ENCODE measurements around the gene AGA. TPM values are rescaled to one million over a fixed set of nuclear protein-coding genes. Genes with fewer than 3 reads are reported as not detected.
A peak's percentile ranks its signal among the peaks of the same experiment; 100 is the strongest.

Gene AGA
- total and polyA plus RNA-seq, 5 donors from 2014 or later, result 19.6 to 51.5 (median 22.8) TPM

DNA sequence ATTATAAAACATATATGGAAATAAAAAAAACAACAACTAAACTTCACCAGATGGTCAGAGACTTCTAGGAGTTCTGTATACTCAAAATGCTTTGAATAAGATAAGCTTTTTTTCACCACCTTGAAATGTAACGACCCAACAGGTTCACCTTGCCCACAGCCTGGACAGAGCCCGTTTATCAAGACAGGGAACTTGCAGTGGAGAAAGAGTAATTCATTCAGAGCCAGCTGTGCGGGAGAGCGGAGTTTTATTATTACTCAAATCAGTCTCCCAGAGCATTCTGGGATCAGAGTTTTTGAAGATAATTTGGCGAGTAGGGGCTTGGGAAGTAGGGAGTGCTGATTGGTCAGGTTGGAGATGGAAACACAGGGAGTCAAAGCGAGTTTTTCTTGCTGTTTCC, 38.5 kb downstream of the AGA start:
- H3K27ac Mint-ChIP-seq, result no peak overlapping the region
- no peaks in the 10 kb centered on the region for H3K9me3 Mint-ChIP-seq
- H3K4me1 Mint-ChIP-seq, result peaks cover 8 to 22% (median 11%) of the 10 kb centered on the region in 4 donors
- H3K4me3 Mint-ChIP-seq, result no peak overlapping the region
- H3K27me3 Mint-ChIP-seq, result peaks cover 18% of the 10 kb centered on the region
- H3K36me3 Mint-ChIP-seq, result no peaks in the 10 kb centered on the region
- peaks cover 2% of the 10 kb centered on the region for H3K27me3 ChIP-seq (ENCODE audit: control insufficient read depth, insufficient read depth, low read length)
- no peaks in the 10 kb centered on the region for H3K36me3 ChIP-seq (ENCODE audit: control insufficient read depth, insufficient read depth, low read length)
- H3K9me3 ChIP-seq (ENCODE audit: control insufficient read depth in 2 of 2, low read length in 2 of 2), result no peaks in the 10 kb centered on the region
- H3K4me1 ChIP-seq (ENCODE audit: control insufficient read depth, insufficient read depth, low read length, poor library complexity, severe bottlenecking), result peaks cover 9% of the 10 kb centered on the region
- H3K4me3 ChIP-seq (ENCODE audit: low read depth, low read length), result no peak overlapping the region
- DNase-seq (no peak), ATAC-seq (ENCODE audit: low read depth in 2 of 2) (no peak)
- no peak overlapping the region for H3K27ac ChIP-seq (ENCODE audit: insufficient read depth, low read length, poor library complexity, severe bottlenecking)

DNA sequence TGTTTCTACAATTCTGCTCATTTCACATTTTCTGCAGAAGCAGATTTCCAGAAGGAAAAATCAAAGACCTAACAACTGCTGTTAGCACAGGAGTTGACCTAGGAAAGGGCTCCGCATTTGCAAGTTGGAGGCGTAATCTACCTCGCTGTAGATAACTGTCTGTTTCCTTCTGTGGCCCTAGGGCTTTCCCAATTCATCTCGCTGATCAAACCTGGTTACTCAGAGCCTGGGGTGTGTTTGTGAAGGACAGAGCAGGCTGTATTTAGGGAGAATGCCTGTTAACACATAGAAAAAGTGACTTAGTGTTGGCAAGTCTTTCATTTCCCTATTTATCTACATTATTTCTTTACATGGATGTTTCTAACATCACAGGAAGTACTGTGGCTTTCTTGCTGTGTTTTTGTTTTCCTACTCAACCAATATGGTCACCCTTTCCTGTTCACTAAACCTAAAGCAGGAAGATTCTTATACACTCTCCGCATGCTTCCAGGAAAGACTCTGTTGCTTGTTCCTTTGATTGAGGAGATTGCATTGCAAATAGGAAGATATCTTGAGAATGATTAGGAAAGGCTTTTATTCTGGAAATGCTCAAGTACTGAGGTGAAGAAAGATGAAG, 40.5 kb downstream of the AGA start:
- H3K27ac ChIP-seq (ENCODE audit: insufficient read depth, low read length, poor library complexity, severe bottlenecking), result no peak overlapping the region
- H3K27me3 ChIP-seq (ENCODE audit: control insufficient read depth, insufficient read depth, low read length), result peaks cover 2% of the 10 kb centered on the region
- DNase-seq (peak in 1 of 3 donors; percentile 38), ATAC-seq (ENCODE audit: low read depth in 2 of 2) (no peak)
- H3K9me3 Mint-ChIP-seq, result no peaks in the 10 kb centered on the region
- H3K36me3 Mint-ChIP-seq, result no peaks in the 10 kb centered on the region
- H3K4me3 Mint-ChIP-seq, result peak overlapping the region in 1 of 4 donors; percentile 26
- H3K4me1 ChIP-seq (ENCODE audit: control insufficient read depth, insufficient read depth, low read length, poor library complexity, severe bottlenecking), result peaks cover 9% of the 10 kb centered on the region
- H3K9me3 ChIP-seq (ENCODE audit: control insufficient read depth in 2 of 2, low read length in 2 of 2), result no peaks in the 10 kb centered on the region
- H3K27me3 Mint-ChIP-seq, result peaks cover 29% of the 10 kb centered on the region
- peak overlapping the region; percentile 34 for H3K4me3 ChIP-seq (ENCODE audit: low read depth, low read length)
- no peaks in the 10 kb centered on the region for H3K36me3 ChIP-seq (ENCODE audit: control insufficient read depth, insufficient read depth, low read length)
- peaks cover 8 to 22% (median 11%) of the 10 kb centered on the region in 4 donors for H3K4me1 Mint-ChIP-seq
- H3K27ac Mint-ChIP-seq, result peak overlapping the region in 1 of 3 donors; percentile 71

DNA sequence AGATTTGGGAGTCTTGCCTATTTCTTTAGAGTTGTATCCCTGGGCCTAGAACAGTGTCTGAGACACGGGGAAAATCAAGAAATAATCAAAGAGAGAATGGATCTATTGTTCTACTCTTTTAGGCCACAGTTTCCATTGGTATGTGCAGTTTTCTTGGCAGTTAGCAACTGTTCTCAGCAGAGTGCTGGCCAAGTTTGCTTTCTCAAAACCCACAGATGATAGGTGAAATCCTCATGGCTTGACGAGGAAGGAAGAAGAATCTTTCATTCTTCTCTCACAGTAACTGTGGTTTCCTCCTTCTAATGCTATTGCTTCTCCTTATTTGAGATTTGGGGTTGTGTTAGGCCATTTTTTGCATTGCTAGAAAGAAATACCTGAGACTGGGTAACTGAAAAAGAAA, 42.2 kb downstream of the AGA start:
- Mint-ChIP-seq H3K36me3 (no peaks in the 10 kb centered on the region), H3K27ac (peak overlapping the region in 1 of 3 donors; percentile 70), H3K4me3 (peak overlapping the region in 1 of 4 donors; percentile 9), H3K4me1 (peaks cover 8 to 22% (median 11%) of the 10 kb centered on the region in 4 donors), H3K27me3 (peaks cover 26% of the 10 kb centered on the region), H3K9me3 (no peaks in the 10 kb centered on the region)
- H3K36me3 ChIP-seq (ENCODE audit: control insufficient read depth, insufficient read depth, low read length), result no peaks in the 10 kb centered on the region
- ATAC-seq (ENCODE audit: low read depth in 2 of 2) (no peak), DNase-seq (no peak)
- peaks cover 9% of the 10 kb centered on the region for H3K4me1 ChIP-seq (ENCODE audit: control insufficient read depth, insufficient read depth, low read length, poor library complexity, severe bottlenecking)
- peaks cover 2% of the 10 kb centered on the region for H3K27me3 ChIP-seq (ENCODE audit: control insufficient read depth, insufficient read depth, low read length)
- H3K4me3 ChIP-seq (ENCODE audit: low read depth, low read length), result no peak overlapping the region
- no peak overlapping the region for H3K27ac ChIP-seq (ENCODE audit: insufficient read depth, low read length, poor library complexity, severe bottlenecking)
- H3K9me3 ChIP-seq (ENCODE audit: control insufficient read depth in 2 of 2, low read length in 2 of 2), result no peaks in the 10 kb centered on the region

DNA sequence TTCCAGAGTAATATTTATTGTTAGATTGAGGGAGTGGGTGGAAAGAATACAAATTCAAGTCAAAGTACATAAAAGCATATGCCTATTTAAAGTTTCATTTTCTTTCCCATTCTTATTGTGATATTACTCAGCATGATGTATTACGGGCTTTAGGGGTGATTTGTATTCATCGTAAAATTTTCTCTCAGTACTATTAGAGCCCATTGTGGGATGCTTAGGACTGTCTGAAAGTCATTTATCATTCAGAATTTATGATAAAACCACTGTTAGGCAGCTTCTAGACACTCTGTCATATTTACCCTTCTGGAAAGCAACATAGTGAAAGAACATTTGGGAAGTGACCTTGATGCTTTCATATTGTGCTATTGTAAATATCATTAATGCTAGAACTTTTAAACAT, 45.9 kb downstream of the AGA start:
- Histone ChIP-seq H3K36me3 (ENCODE audit: control insufficient read depth, insufficient read depth, low read length) (no peaks in the 10 kb centered on the region), H3K4me1 (ENCODE audit: control insufficient read depth, insufficient read depth, low read length, poor library complexity, severe bottlenecking) (no peaks in the 10 kb centered on the region), H3K4me3 (ENCODE audit: low read depth, low read length) (no peak overlapping the region), H3K27me3 (ENCODE audit: control insufficient read depth, insufficient read depth, low read length) (no peaks in the 10 kb centered on the region), H3K27ac (ENCODE audit: insufficient read depth, low read length, poor library complexity, severe bottlenecking) (no peak overlapping the region), H3K9me3 (ENCODE audit: control insufficient read depth in 2 of 2, low read length in 2 of 2) (no peaks in the 10 kb centered on the region)
- Mint-ChIP-seq H3K4me1 (peaks cover 0 to 18% (median 10%) of the 10 kb centered on the region in 4 donors), H3K4me3 (no peak overlapping the region), H3K27ac (no peak overlapping the region), H3K36me3 (no peaks in the 10 kb centered on the region), H3K9me3 (no peaks in the 10 kb centered on the region), H3K27me3 (peaks cover 36% of the 10 kb centered on the region)
- DNase-seq (no peak), ATAC-seq (ENCODE audit: low read depth in 2 of 2) (no peak)

DNA sequence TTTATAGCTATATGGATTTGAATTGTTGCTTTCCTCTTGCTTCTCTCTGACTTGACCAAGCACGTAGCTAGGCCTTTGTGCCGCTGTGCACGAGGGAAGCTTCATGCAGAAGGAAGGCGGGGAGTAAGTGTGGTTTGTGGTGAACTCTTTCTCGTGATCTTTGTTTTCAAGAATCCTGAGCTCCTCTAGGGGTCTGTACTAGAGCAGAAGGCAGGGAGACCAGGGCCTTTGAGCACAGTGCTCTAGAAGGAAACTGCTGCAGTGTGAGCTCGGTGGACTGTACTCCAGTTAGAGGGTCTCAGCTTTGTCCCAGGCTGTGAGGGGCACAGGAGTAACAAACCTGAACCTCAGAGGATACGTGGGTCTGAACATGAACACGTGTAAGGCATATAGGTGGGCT, 49.0 kb downstream of the AGA start:
- Histone ChIP-seq H3K27me3 (ENCODE audit: control insufficient read depth, insufficient read depth, low read length) (peaks cover 7% of the 10 kb centered on the region), H3K27ac (ENCODE audit: insufficient read depth, low read length, poor library complexity, severe bottlenecking) (no peak overlapping the region), H3K4me3 (ENCODE audit: low read depth, low read length) (no peak overlapping the region), H3K9me3 (ENCODE audit: control insufficient read depth in 2 of 2, low read length in 2 of 2) (no peaks in the 10 kb centered on the region), H3K4me1 (ENCODE audit: control insufficient read depth, insufficient read depth, low read length, poor library complexity, severe bottlenecking) (no peaks in the 10 kb centered on the region), H3K36me3 (ENCODE audit: control insufficient read depth, insufficient read depth, low read length) (no peaks in the 10 kb centered on the region)
- Mint-ChIP-seq H3K4me1 (peaks cover 0 to 12% (median 7%) of the 10 kb centered on the region in 4 donors), H3K27ac (peak overlapping the region in 2 of 3 donors; percentile 55 to 82), H3K9me3 (peaks cover 0 to 2% (median 0%) of the 10 kb centered on the region in 7 donors), H3K4me3 (no peak overlapping the region), H3K27me3 (peaks cover 35% of the 10 kb centered on the region), H3K36me3 (no peaks in the 10 kb centered on the region)
- peak in 1 of 2 donors; percentile 28 for ATAC-seq (ENCODE audit: low read depth in 2 of 2)
- DNase-seq, result peak in 1 of 3 donors; percentile 68

DNA sequence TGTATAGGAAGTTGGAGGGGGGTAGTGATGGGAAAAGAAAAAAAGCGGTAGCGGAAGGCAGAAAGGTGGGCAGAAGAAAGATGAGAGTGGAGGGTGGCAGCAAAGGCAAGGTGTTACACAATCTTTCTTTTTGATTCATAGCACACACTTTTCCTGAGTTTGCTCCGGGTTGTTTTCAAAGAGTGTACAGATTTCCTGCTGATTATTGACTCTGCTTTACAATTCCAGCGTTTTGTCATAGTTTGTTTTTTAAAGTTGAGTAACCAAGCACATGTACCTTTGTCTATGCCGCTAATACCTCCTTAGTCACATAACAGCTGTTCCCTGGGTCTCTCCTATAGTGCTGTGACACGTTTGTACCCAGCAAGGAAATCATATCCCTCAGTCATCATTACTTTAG, 50.3 kb downstream of the AGA start:
- Histone ChIP-seq H3K27me3 (ENCODE audit: control insufficient read depth, insufficient read depth, low read length) (peaks cover 7% of the 10 kb centered on the region), H3K4me1 (ENCODE audit: control insufficient read depth, insufficient read depth, low read length, poor library complexity, severe bottlenecking) (no peaks in the 10 kb centered on the region), H3K4me3 (ENCODE audit: low read depth, low read length) (no peak overlapping the region), H3K36me3 (ENCODE audit: control insufficient read depth, insufficient read depth, low read length) (no peaks in the 10 kb centered on the region), H3K9me3 (ENCODE audit: control insufficient read depth in 2 of 2, low read length in 2 of 2) (no peaks in the 10 kb centered on the region), H3K27ac (ENCODE audit: insufficient read depth, low read length, poor library complexity, severe bottlenecking) (no peak overlapping the region)
- Mint-ChIP-seq H3K4me3 (no peak overlapping the region), H3K9me3 (peaks cover 0 to 2% (median 0%) of the 10 kb centered on the region in 7 donors), H3K27me3 (peaks cover 28% of the 10 kb centered on the region), H3K36me3 (no peaks in the 10 kb centered on the region), H3K27ac (no peak overlapping the region), H3K4me1 (peaks cover 0 to 12% (median 7%) of the 10 kb centered on the region in 4 donors)
- ATAC-seq (ENCODE audit: low read depth in 2 of 2), result no peak
- DNase-seq, result no peak

DNA sequence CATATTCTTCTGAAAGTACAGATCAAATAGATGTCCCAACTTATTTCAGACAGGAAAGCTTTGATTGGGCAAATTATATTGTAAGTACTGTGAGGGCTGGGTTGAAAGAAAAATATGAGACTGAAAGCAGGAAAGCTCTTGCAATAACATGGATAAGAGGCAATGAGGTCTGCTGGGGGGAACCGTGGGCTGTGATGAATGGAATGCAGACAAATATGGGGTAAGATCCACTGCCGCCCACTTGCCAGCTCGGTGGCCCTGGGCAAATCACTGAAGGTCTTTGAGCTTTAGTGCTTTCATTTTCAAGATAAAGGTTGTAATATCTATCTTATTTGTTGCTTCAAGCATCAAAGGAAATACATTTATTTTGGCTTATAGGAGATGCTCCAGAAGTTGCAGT, 51.0 kb downstream of the AGA start:
- Mint-ChIP-seq H3K4me1 (peaks cover 0 to 12% (median 7%) of the 10 kb centered on the region in 4 donors), H3K9me3 (peaks cover 0 to 2% (median 0%) of the 10 kb centered on the region in 7 donors), H3K27me3 (peaks cover 32% of the 10 kb centered on the region), H3K4me3 (peak overlapping the region in 1 of 4 donors; percentile 2), H3K27ac (no peak overlapping the region), H3K36me3 (no peaks in the 10 kb centered on the region)
- Histone ChIP-seq H3K27ac (ENCODE audit: insufficient read depth, low read length, poor library complexity, severe bottlenecking) (no peak overlapping the region), H3K4me3 (ENCODE audit: low read depth, low read length) (no peak overlapping the region), H3K36me3 (ENCODE audit: control insufficient read depth, insufficient read depth, low read length) (no peaks in the 10 kb centered on the region), H3K4me1 (ENCODE audit: control insufficient read depth, insufficient read depth, low read length, poor library complexity, severe bottlenecking) (no peaks in the 10 kb centered on the region), H3K9me3 (ENCODE audit: control insufficient read depth in 2 of 2, low read length in 2 of 2) (no peaks in the 10 kb centered on the region), H3K27me3 (ENCODE audit: control insufficient read depth, insufficient read depth, low read length) (peaks cover 7% of the 10 kb centered on the region)
- ATAC-seq (ENCODE audit: low read depth in 2 of 2), result no peak
- DNase-seq, result no peak

DNA sequence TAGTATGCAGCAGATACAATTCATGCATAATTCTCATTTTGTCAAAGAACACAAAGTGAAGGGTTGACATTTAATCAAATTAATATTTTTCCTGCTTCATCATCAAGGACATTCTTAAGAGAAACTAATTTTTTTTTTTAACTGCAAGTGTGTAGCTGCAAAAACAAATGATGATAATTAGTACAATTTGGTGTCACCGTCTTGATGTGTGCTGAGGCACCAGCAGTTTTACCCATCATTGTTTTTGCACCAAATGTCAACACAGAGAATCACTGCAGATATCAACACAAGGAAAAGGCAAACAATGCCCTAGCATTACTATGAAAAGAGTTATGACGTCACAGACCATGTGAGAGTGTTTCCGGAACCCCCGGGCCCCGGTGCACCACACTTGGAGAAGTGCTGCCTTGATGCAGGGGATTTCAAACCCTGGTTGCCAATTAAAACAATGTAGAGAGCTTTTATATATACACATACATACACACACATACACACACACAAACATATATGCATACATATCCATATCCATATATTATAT, 55.9 kb downstream of the AGA start:
- no peak overlapping the region for H3K27ac Mint-ChIP-seq
- H3K4me1 Mint-ChIP-seq, result no peaks in the 10 kb centered on the region
- Histone ChIP-seq H3K36me3 (ENCODE audit: control insufficient read depth, insufficient read depth, low read length) (no peaks in the 10 kb centered on the region), H3K27me3 (ENCODE audit: control insufficient read depth, insufficient read depth, low read length) (peaks cover 7% of the 10 kb centered on the region), H3K4me1 (ENCODE audit: control insufficient read depth, insufficient read depth, low read length, poor library complexity, severe bottlenecking) (no peaks in the 10 kb centered on the region), H3K4me3 (ENCODE audit: low read depth, low read length) (no peak overlapping the region), H3K9me3 (ENCODE audit: control insufficient read depth in 2 of 2, low read length in 2 of 2) (no peaks in the 10 kb centered on the region), H3K27ac (ENCODE audit: insufficient read depth, low read length, poor library complexity, severe bottlenecking) (no peak overlapping the region)
- DNase-seq, result no peak
- peaks cover 27% of the 10 kb centered on the region for H3K27me3 Mint-ChIP-seq
- H3K9me3 Mint-ChIP-seq, result peaks cover 0 to 4% (median 0%) of the 10 kb centered on the region in 7 donors
- ATAC-seq (ENCODE audit: low read depth in 2 of 2), result no peak
- no peaks in the 10 kb centered on the region for H3K36me3 Mint-ChIP-seq
- no peak overlapping the region for H3K4me3 Mint-ChIP-seq

Data from CD4-positive, CD25-positive, alpha-beta regulatory T cell (primary cell).